HG03066 (cell line): ENCODE data around the gene SORT1.
"Not testable (repeated sequence)": the region's sequence is repeated elsewhere in the genome, so short reads cannot be mapped to it uniquely, and the experiment has no call there.

Experiments used
- ATAC-seq: cut with Tn5 transposase; IDR thresholded peaks from one replicate; pipeline ENCODE4 v1.9.1; 2021; ENCODE audit warnings: low read depth; ENCODE audit not compliant: unreplicated experiment

Gene SORT1

GRCh38 chr1:109398343-109399225 is 866 bp upstream of the SORT1 start:
- ATAC-seq = no peak

- no peak for ATAC-seq
Measured at GRCh38 chr1:109396871-109397580, 692 bp downstream of the SORT1 start.

- no peak for ATAC-seq
Measured at GRCh38 chr1:109396513-109396839, 1.2 kb downstream of the SORT1 start.

DNA sequence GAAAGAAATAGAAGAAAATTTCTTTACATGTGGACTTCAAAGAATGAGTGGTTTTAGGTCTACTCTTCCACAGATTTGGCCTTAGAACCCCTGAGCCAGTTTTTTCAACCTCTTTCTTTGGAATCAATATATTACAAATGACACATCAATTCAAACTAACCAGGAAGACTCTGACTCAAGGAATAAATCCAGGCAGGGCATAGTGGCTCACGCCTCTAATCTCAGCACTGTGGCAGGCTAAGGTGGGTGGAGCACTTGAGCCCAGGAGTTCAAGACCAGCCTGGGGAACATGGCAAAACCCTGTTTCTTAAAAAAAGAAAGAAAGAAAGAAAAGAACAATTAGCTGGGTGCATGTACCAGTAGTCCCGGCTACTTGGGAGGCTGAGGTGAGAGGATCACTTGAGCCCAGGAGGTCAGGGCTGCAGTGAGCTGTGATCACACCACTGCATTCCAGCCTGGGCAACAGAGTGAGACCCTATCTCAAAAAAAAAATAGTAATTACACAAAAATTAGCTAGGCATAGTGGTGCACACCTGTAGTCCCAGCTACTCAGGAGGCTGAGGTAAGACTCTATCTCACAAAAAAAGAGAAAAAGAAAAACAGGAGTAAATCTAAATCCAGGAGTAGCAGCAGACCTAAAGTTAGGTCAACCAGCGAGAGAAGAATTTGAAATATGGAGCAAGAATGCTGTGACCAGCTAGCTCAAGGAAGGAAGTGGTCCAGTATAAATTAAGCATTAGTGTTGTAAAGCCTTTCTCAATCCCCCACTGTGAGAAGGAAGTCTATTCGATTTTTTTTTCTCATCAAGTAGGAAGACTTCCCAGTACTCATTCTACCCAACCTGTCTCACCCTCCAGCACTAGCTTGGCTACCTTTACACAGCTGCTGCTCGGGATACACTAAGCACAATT is 1.9 kb downstream of the SORT1 start:
- ATAC-seq = no peak

DNA sequence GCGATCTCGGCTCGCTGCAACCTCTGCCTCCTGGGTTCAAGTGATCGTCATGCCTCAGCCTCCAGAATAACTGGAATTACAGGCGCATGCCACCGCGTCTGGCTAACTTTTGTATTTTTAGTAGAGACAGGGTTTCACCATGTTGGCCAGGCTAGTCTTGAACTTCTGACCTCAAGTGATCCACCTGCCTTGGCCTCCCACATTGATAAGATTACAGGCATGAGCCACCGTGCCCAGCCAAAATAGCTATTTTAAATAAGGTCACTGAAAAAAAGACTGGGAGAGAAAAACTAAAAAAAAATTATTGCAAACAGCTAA is 2.5 kb downstream of the SORT1 start:
- not testable (repeated sequence) for ATAC-seq

DNA sequence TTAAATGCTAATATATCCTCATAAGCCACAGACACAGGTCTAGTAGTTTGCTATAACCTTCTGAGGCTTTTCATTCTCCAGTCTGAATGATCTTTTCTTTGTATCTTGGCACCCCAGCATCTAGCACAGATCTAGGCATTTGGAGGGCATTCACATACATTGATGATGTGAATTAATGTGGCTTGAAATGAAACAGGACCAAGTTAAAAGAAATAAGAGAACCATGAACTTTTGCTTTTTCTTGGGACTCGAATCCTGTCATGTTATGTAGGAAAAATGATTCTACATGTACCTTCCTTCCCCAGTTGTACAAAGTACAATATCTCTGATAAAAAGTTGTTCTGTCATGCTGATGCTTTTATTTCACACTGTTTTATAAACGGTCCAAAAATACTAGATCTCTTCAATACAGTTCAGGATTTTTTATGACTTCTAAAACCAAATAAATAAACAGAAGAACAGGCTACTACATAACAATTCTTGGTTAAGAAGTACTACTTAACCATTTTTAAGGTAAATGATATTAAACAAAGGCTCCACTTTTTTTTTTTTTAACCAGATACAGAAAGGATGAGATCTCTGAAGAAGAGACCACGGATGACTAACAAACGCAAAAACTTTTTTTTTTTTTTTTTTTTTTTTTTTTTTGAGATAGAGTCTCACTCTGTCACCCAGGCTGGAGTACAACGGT is 3.0 kb downstream of the SORT1 start:
- ATAC-seq = no peak

DNA sequence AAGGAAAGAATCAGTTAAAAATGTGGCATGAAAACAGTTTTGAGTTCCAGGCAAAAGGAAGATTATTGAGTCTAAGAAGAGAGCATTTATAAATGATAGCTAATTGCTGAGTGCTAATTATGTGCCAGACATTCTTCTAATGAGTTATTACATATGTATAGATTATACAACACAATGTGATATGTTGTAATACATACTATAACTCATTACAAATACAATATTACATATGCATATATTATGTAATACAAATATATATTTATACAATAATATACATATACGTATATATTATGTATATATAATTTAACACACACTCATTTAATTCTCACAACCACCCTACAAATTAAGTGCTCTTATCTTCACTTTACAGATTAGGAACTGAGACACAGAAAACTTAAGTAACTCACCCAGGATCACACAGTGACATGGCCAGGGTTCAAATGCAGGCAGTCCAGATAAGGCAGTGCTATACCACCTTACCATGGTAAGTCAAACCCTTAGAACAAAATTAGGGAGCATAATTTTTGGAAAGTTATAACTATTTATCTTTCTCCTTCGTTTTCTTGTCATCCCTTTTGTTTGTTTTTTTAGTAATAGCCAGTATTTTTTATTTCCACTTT is 4.0 kb downstream of the SORT1 start:
- ATAC-seq = no peak

DNA sequence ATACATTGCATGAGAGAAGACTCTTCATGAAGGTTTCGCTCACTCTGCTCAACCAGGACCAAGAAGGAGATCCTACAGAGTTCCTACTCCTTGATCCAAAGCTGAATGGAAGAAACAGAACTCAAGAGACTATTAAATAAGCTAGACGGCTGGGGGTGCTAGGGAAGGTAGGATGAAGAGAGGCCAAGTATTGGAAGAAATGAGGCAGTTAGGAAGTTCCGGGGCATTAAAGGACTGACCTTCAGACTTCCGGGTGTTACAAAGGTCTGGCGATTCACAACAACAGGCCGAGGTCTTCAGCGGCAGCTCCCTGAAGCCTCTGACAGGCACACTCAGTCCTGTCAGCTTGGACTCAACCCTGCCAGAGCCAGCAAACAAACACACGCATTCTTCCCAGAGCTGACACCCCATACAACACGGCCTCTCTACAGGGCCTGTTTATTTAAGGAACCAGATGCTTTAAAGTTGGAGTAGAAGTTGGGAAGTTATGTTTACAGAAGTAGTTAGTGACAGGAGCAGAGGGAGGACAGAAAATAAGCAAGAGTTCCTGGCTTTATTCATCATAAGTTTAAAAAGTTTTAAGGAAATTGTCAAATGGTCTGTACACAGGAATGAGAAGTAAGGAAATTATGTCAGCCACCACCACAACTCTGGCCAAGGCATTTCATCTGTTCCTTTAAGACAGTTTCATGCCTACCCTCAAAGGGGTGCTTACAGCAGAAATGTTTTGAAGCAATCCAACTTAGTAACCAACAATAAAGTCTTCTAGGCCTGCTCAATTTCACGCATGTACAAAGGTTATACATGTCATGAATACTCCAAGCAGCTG is 4.7 kb downstream of the SORT1 start:
- ATAC-seq = no peak

GRCh38 chr1:109392037-109392787 is 5.5 kb downstream of the SORT1 start:
- peak; percentile 26 for ATAC-seq

DNA sequence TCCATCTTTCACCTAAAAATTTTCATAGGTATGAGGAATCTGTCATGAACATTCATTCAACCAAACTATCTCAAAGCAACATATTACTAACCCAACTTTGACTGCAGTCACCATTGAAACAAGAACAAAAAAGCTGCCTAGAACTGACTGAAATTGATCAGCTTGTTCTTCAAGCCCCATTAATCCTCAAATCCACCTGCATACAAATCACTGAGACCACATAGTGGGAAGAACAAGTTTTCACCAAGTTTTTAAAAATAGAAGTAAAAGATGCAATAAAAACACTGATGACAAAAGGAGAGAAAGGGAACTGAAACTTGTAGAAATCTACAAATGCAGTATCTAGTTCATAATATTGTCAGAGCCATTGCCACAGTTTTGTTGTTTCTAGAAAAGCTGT is 6.1 kb downstream of the SORT1 start:
- peak; percentile 68 for ATAC-seq

GRCh38 chr1:109391157-109391556 is 6.6 kb downstream of the SORT1 start:
- no peak for ATAC-seq

DNA sequence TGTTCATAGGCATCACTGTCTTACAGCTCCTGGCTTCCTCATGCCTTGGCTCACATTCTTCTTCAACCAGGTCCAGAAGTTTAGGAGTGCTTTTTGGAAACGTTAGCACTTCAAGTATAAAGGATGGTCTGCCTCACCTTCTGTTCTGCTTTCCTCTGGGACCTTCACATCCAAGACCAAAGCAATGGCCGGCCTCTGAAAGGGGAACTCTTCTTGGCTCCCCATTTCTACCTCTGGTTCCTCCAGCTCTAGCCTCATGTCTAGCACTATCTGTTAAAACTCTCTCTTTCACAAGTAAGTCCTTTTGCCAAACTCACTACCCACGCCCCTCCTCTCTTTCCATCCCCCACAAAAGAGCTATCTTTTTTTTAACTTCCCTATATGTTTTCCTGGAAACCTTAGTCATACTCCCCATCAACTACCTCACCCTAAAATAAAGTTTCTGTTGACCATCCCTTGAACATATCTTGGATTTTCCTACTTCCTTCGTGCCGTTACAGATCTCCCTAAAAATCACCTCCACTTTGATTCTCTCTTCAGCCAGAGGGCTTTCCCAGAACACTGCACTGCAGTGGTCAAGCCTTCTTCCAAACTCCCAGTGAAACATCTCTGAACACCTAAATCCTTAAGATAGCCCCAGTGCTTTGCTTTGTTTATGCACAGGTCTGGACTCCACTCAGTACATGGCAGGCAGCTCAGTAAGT is 7.9 kb downstream of the SORT1 start:
- ATAC-seq = no peak

DNA sequence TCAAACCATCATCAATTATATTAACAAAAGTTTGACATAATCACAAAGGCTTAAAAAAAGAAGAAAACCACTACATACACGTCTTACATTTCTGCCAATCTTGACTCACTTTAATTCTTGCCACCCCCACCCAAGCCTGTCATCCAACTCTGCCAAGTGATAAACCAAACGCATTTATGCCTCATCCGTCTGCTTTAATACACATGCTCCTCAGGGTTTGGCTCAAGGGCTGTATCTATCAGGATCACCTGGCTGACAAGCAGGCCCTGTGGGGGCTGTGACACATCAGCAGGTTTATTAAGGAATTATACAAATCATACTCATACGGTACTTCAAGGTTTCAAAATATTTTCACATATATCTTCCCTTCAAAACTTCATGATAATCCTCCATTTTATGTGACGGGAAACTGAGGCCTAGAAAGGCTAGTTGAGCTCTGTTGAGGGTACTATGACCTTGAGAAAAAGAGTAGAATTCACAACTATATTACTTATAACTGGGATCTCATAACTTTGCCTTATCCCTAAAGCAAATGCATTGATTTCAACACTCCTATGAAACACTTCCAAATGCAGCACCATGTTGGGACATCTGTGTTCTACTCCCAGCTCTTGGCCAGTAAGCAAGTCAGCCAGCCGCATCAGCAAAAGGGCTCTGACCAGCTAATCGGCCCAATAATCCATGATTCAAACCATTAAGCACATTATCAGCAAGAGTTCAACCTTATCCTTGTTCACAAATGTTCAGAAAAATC is 8.7 kb downstream of the SORT1 start:
- ATAC-seq = no peak

- ATAC-seq = no peak
Measured at GRCh38 chr1:109388208-109388711, 9.5 kb downstream of the SORT1 start.

DNA sequence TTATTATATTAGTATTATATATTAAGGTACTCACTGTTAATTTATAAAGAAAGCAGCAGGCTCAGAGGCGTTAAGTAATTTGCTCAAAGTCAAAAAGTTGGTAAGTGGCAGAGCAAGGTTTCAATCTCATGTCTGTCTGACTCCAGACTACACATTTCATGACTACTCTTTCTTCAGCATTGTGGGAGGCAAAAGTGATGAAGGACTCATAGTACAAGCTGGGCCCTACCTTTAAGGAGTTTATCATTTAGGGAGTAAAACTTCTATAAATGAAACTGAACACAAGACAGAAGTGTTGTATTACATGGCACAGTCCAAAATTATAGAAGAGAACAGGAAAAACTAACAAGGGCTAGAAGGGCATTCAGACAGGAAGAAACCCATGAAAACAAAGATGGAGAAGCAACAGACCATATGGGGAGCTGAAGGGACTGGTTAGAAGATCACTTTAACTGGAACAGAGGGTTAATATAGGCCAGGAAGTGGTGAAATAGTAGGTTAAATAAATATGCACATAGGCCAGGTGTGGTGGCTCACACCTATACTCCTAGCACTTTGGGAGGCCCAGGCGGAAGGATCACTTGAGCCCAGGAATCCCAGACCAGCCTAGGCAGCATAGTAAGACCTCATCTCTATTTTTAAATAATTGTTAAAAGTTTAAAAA is 11.5 kb downstream of the SORT1 start:
- no peak for ATAC-seq

DNA sequence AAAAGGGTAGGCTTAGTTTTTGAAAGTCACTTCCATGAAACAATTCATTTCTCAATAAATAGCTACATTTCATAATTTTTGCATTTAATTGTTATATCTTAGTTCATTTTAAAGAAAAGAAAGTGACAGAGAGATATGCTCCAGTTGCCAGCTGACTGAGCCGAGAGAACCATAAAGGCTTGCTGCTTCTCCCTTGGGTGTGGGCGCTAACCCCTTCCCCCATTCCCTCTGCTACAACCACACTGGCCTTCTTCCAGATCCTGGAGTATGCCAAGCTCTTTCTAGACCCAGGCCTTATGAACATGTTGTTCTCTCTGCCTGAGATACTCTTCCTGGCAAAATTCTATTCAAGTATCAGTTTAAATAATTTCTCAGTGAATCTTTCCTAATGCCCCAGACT is 12.3 kb downstream of the SORT1 start:
- no peak for ATAC-seq

- ATAC-seq = no peak
Measured at GRCh38 chr1:109383854-109384253, 13.9 kb downstream of the SORT1 start.
